NCI-H345 (cell line): ENCODE results near the gene OR51S1.
"Not testable (repeated sequence)": the region's sequence is repeated elsewhere in the genome, so short reads cannot be mapped to it uniquely, and the experiment has no call there.

Experiments
- DNase-seq: peaks from one replicate; lab custom pipeline; 2025; lab: John Stamatoyannopoulos, UW

Gene OR51S1

DNA sequence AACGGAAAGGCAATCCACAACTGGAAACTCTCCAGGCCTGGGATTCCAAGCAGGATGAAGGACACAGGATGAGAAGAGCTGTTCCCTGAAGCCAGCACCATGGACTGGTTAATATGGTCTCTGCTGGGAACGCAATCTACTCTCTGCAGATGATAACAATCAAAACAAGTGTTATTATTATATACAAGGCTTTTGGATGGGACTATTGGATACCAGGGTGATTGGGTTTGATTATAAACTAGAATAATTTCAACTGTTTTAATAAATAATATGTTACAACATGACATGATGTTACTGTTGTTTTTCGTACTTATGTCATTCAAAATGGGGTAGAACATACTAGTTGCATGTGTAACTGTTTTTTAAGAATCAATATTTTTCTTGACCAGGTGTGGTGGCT is 44.7 kb downstream of the OR51S1 start, which contains the start of gene OR52R1:
OR52R1 (minus strand) TSS at position 101 of the 400 bp plus-strand sequence; CDS start at position 101, 0 bp downstream.
- DNase-seq, result no peak

DNA sequence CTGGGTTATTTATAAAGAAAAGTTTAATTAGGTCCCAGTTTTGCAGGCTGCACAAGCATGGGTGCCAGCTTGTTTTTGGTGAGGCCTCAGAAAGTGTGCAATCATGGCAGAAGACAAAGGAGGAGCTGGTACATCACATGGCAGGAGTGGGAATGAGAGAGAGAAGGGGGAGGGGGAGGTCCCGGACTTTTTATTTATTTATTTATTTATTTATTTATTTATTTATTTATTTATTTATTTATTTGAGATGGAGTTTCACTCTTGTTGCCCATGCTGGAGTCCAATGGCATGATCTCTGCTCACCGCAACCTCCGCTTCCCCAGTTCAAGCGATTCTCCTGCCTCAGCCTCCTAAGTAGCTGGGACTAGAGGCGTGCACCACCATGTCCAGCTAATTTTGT is 47.7 kb downstream of the OR51S1 start:
- not testable (repeated sequence) for DNase-seq

DNA sequence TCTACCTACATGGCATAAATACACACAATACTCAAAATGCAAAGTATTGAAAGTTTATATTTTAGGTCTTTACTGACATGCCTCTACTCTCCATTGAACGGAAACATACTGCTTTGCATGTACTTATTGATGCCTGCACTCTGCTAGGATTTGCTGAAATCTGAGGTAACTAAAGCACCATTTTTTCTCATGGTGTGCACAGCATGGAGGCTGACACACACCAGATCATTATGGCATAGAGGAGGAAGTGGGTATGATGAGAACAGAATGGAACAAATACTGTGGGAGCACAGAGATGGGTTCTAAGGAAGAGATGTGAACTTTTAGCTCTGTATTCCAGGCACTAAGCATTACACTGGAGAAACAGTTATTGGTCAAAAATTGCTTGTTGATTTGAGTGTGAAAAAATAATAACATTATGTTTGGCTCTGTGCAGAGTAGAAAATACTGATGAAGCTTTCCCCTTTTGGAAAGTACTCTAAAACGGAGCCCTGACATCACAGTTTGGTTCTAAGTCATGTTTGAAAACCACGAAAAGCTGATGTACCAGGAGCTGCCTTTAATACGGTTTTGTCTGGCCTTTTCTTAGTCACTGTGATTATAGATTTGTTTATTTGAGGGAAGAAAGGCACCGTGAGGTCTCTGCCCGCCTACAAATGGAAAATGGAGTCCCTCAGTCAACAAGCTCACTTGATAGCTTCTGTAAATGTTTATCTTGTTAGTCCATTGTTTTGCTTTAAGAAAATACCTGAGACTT is 50.4 kb downstream of the OR51S1 start:
- no peak for DNase-seq
